KMS-11 (cell line): ENCODE measurements around the gene PARVB.

ENCODE experiments used
- H2AFZ ChIP-seq: fragments of 200-600 bp; sonication (generic); 2 replicates; pipeline ENCODE4 v1.6.1; 2016; ENCODE audit warnings: antibody characterized with exemption, mixed run types, low read depth
- H3K27ac ChIP-seq: fragments of 200-600 bp; sonication (generic); 2 replicates; pipeline ENCODE4 v1.6.1; 2016; ENCODE audit warnings: mild to moderate bottlenecking, mixed run types
- H3K27me3 ChIP-seq: fragments of 200-600 bp; sonication (generic); 2 replicates; pipeline ENCODE4 v1.6.1; 2017; ENCODE audit warnings: mild to moderate bottlenecking, low read depth, mixed run types, moderate library complexity; ENCODE audit not compliant: insufficient read depth
- H3K36me3 ChIP-seq: fragments of 200-600 bp; sonication (generic); 2 replicates; pipeline ENCODE4 v1.6.1; 2017; ENCODE audit warnings: mild to moderate bottlenecking, mixed run types; ENCODE audit not compliant: insufficient read depth
- H3K4me1 ChIP-seq: fragments of 200-600 bp; sonication (generic); 2 replicates; pipeline ENCODE4 v1.6.1; 2016; ENCODE audit warnings: mild to moderate bottlenecking, low read depth, mixed run types; ENCODE audit not compliant: poor library complexity, severe bottlenecking
- H3K4me2 ChIP-seq: fragments of 200-600 bp; sonication (generic); 2 replicates; pipeline ENCODE4 v1.7.0; 2016; ENCODE audit warnings: mild to moderate bottlenecking, mixed run types
- H3K4me3 ChIP-seq: fragments of 200-600 bp; sonication (generic); IDR thresholded peaks from 2 replicates; pipeline ENCODE4 v1.6.1; 2017; ENCODE audit warnings: low read depth, low read length, mixed read lengths; ENCODE audit not compliant: insufficient read depth
- H3K79me2 ChIP-seq: fragments of 200-600 bp; sonication (generic); 2 replicates; pipeline ENCODE4 v1.6.1; 2016; ENCODE audit warnings: low read depth, mixed run types; ENCODE audit not compliant: insufficient read depth
- H3K9ac ChIP-seq: fragments of 200-600 bp; sonication (generic); 2 replicates; pipeline ENCODE4 v1.6.1; 2016; ENCODE audit warnings: mild to moderate bottlenecking, mixed run types
- H4K20me1 ChIP-seq: fragments of 200-600 bp; sonication (generic); 2 replicates; pipeline ENCODE4 v1.6.1; 2016; ENCODE audit warnings: mild to moderate bottlenecking, mixed run types; ENCODE audit not compliant: insufficient read depth
- CTCF ChIP-seq: fragments of 200-600 bp; sonication (generic); conservative IDR thresholded peaks from 2 replicates; pipeline ENCODE4 v1.6.1; 2017; ENCODE audit warnings: low read depth, mild to moderate bottlenecking, antibody characterized with exemption, low read length, moderate library complexity, mixed read lengths

The PARVB gene

GRCh38 chr22:44026630-44027511, 2.8 kb downstream of the PARVB start:
- TF ChIP-seq CTCF, result no peak
- Histone ChIP-seq H3K4me1 (peaks cover 9% of the 10 kb centered on the region), H3K4me3 (no peak overlapping the region), H3K79me2 (peaks cover 11% of the 10 kb centered on the region; the same call in 1 of the 2 replicates), H3K9ac (no peak overlapping the region), H3K36me3 (no peaks in the 10 kb centered on the region), H3K4me2 (no peak overlapping the region), H4K20me1 (no peaks in the 10 kb centered on the region), H3K27ac (no peak overlapping the region), H3K27me3 (no peaks in the 10 kb centered on the region), H2AFZ (no peak overlapping the region)

GRCh38 chr22:44028091-44028490, 4.0 kb downstream of the PARVB start:
- no peak overlapping the region for H3K4me2 ChIP-seq
- no peak overlapping the region for H3K4me3 ChIP-seq
- no peak overlapping the region for H3K9ac ChIP-seq
- peaks cover 1% of the 10 kb centered on the region; the same call in 1 of the 2 replicates for H3K79me2 ChIP-seq
- H3K4me1 ChIP-seq, result peaks cover 2% of the 10 kb centered on the region
- no peaks in the 10 kb centered on the region for H3K36me3 ChIP-seq
- no peak overlapping the region for H3K27ac ChIP-seq
- H2AFZ ChIP-seq, result no peak overlapping the region
- H3K27me3 ChIP-seq, result no peaks in the 10 kb centered on the region
- TF ChIP-seq CTCF, result no peak
- no peaks in the 10 kb centered on the region for H4K20me1 ChIP-seq

- no peaks in the 10 kb centered on the region for H3K4me1 ChIP-seq
- H3K79me2 ChIP-seq, result no peaks in the 10 kb centered on the region; the same call in 1 of the 2 replicates
- no peak overlapping the region for H3K4me3 ChIP-seq
- no peaks in the 10 kb centered on the region for H3K36me3 ChIP-seq
- H4K20me1 ChIP-seq, result no peaks in the 10 kb centered on the region
- no peak overlapping the region for H3K27ac ChIP-seq
- no peak for TF ChIP-seq CTCF
- H3K4me2 ChIP-seq, result no peak overlapping the region
- H3K27me3 ChIP-seq, result no peaks in the 10 kb centered on the region
- H3K9ac ChIP-seq, result no peak overlapping the region
- H2AFZ ChIP-seq, result no peak overlapping the region
Observed at GRCh38 chr22:44029069-44029468, 5.0 kb downstream of the PARVB start.

GRCh38 chr22:44030051-44030701, 6.1 kb downstream of the PARVB start:
- TF ChIP-seq CTCF, result no peak
- H3K4me3 ChIP-seq, result no peak overlapping the region
- no peak overlapping the region for H3K27ac ChIP-seq
- no peaks in the 10 kb centered on the region for H3K27me3 ChIP-seq
- H3K4me1 ChIP-seq, result no peaks in the 10 kb centered on the region
- no peaks in the 10 kb centered on the region for H3K36me3 ChIP-seq
- no peaks in the 10 kb centered on the region for H4K20me1 ChIP-seq
- H3K9ac ChIP-seq, result no peak overlapping the region
- H3K79me2 ChIP-seq, result no peaks in the 10 kb centered on the region; the same call in 1 of the 2 replicates
- no peak overlapping the region for H3K4me2 ChIP-seq
- H2AFZ ChIP-seq, result no peak overlapping the region
